GM13976 (cell line): ENCODE data around the gene EIF3A.

Experiments
- DNase-seq: peaks from one replicate; pipeline ENCODE4 v3.0.0; 2012; ENCODE audit warnings: low spot score
- CTCF ChIP-seq: IDR thresholded peaks from 2 replicates; pipeline ENCODE4 v1.5.1; 2012; ENCODE audit warnings: borderline replicate concordance, mild to moderate bottlenecking; ENCODE audit not compliant: insufficient read depth; ENCODE audit errors: extremely low read depth, missing control alignments, control extremely low read depth
- in situ Hi-C: fragments of 300-500 bp; cut with MboI; formaldehyde crosslinking; loops from one replicate; pipeline ENCODE4 v1.12.0; 2022; ENCODE audit warnings: low sequenced_read_pairs, mixed read lengths, inconsistent platforms; ENCODE audit not compliant: unreplicated experiment

The EIF3A gene

GRCh38 chr10:119045561-119045960, 35.1 kb downstream of the EIF3A start:
- TF ChIP-seq CTCF, result no peak
- in situ Hi-C loops, result no loop called here
- no peak for DNase-seq

- DNase-seq, result no peak
- in situ Hi-C loops, result no loop called here
- TF ChIP-seq CTCF, result no peak
These were observed 38.4 kb downstream of the EIF3A start for GRCh38 chr10:119042169-119042568.

- in situ Hi-C loops, result no loop called here
- DNase-seq, result no peak
- TF ChIP-seq CTCF, result no peak
These were observed 39.3 kb downstream of the EIF3A start for GRCh38 chr10:119041326-119041725.

- no peak for DNase-seq
- TF ChIP-seq CTCF, result no peak
- in situ Hi-C loops, result no loop called here
These were observed 41.5 kb downstream of the EIF3A start for GRCh38 chr10:119039161-119039560.

- no peak for TF ChIP-seq CTCF
- in situ Hi-C loops, result no loop called here
- DNase-seq, result no peak
These were observed 49.0 kb downstream of the EIF3A start for GRCh38 chr10:119031496-119032059.

GRCh38 chr10:119030421-119031250, 50.0 kb downstream of the EIF3A start:
- peak; percentile 80 for DNase-seq
- TF ChIP-seq CTCF, result peak; percentile 20
- in situ Hi-C loops, result no loop called here
